ENCODE results near the gene ADAMTS17.

Gene ADAMTS17

GRCh38 chr15:100037901-100038300 lies 303.9 kb downstream of the ADAMTS17 start:
- H3K27ac Mint-ChIP-seq, result no peak overlapping the region
- no peak for TF ChIP-seq CTCF (IDR thresholded peaks at IDR 0.05; ENCODE audit: unreplicated experiment in 3 of 3)
- no peaks in the 10 kb centered on the region for H3K9me3 Mint-ChIP-seq
- no peaks in the 10 kb centered on the region for H3K36me3 Mint-ChIP-seq (ENCODE audit: low read depth)
- H3K27me3 Mint-ChIP-seq (ENCODE audit: low read depth), result peaks cover 5% of the 10 kb centered on the region
- H3K4me3 Mint-ChIP-seq, result no peak overlapping the region
- H3K4me1 Mint-ChIP-seq, result peaks cover 57% of the 10 kb centered on the region

- H3K9me3 Mint-ChIP-seq, result no peaks in the 10 kb centered on the region
- H3K4me3 Mint-ChIP-seq, result no peak overlapping the region
- no peak for TF ChIP-seq CTCF (IDR thresholded peaks at IDR 0.05; ENCODE audit: unreplicated experiment in 3 of 3)
- H3K27me3 Mint-ChIP-seq (ENCODE audit: low read depth), result peaks cover 5% of the 10 kb centered on the region
- H3K36me3 Mint-ChIP-seq (ENCODE audit: low read depth), result no peaks in the 10 kb centered on the region
- peaks cover 56% of the 10 kb centered on the region for H3K4me1 Mint-ChIP-seq
- peak overlapping the region in 1 of 3 experiments; percentile 91 for H3K27ac Mint-ChIP-seq
Observed at GRCh38 chr15:100036015-100036414, 305.8 kb downstream of the ADAMTS17 start.

- H3K4me1 Mint-ChIP-seq, result peaks cover 49% of the 10 kb centered on the region
- TF ChIP-seq CTCF (IDR thresholded peaks at IDR 0.05; ENCODE audit: unreplicated experiment in 3 of 3), result no peak
- peaks cover 4% of the 10 kb centered on the region for H3K9me3 Mint-ChIP-seq
- H3K27ac Mint-ChIP-seq, result peak overlapping the region in 1 of 3 experiments; percentile 91
- peaks cover 5% of the 10 kb centered on the region for H3K27me3 Mint-ChIP-seq (ENCODE audit: low read depth)
- no peak overlapping the region for H3K4me3 Mint-ChIP-seq
- no peaks in the 10 kb centered on the region for H3K36me3 Mint-ChIP-seq (ENCODE audit: low read depth)
Observed at GRCh38 chr15:100034191-100034590, 307.6 kb downstream of the ADAMTS17 start.

- Mint-ChIP-seq H3K4me1 (peaks cover 42% of the 10 kb centered on the region), H3K27ac (no peak overlapping the region), H3K36me3 (ENCODE audit: low read depth) (peaks cover 6% of the 10 kb centered on the region), H3K27me3 (ENCODE audit: low read depth) (peaks cover 5% of the 10 kb centered on the region), H3K4me3 (no peak overlapping the region), H3K9me3 (peaks cover 12% of the 10 kb centered on the region)
- no peak for TF ChIP-seq CTCF (IDR thresholded peaks at IDR 0.05; ENCODE audit: unreplicated experiment in 3 of 3)
Observed at GRCh38 chr15:100033140-100033857, 308.5 kb downstream of the ADAMTS17 start.

GRCh38 chr15:100032358-100033085 lies 309.3 kb downstream of the ADAMTS17 start:
- Mint-ChIP-seq H3K27me3 (ENCODE audit: low read depth) (peaks cover 5% of the 10 kb centered on the region), H3K27ac (no peak overlapping the region), H3K36me3 (ENCODE audit: low read depth) (peaks cover 9% of the 10 kb centered on the region), H3K4me1 (peaks cover 42% of the 10 kb centered on the region), H3K9me3 (peaks cover 19% of the 10 kb centered on the region), H3K4me3 (no peak overlapping the region)
- no peak for TF ChIP-seq CTCF (IDR thresholded peaks at IDR 0.05; ENCODE audit: unreplicated experiment in 3 of 3)

All from nephron (organoid).